ENCODE data around the gene JUP. TPM values are rescaled to one million over a fixed set of nuclear protein-coding genes. Genes with fewer than 3 reads are reported as not detected.
A peak's percentile ranks its signal among the peaks of the same experiment; 100 is the strongest.

JUP gene
- total and polyA plus RNA-seq, 10 of the 15 experiments (the other 5 are each of a cell fraction or from before 2014, with no cell fraction given) = 1.5 to 36.3 (median 11.6) TPM

- POLR2A ChIA-PET = interaction anchor here (0.6 kb wide), 1 partner anchor 138 kb away, joined by 3 read pairs; no protein-coding TSS in a partner anchor
- no peak overlapping the region for H3K4me2 ChIP-seq (ENCODE audit: control insufficient read depth, insufficient read depth)
- H3K9ac ChIP-seq (ENCODE audit: control insufficient read depth, insufficient read depth, low read length) = no peak overlapping the region
- ATAC-seq = no peak
- in situ Hi-C loops (cut with MboI) = no loop called here
- H3K9me3 ChIP-seq (replicated peaks; ENCODE audit: control insufficient read depth, insufficient read depth, low read length) = no peaks in the 10 kb centered on the region
- SMC1A ChIA-PET (ENCODE audit: uncharacterized antibody, unreplicated experiment) = no interaction called here
- RAD21 ChIA-PET (ENCODE audit: unreplicated experiment) = no interaction called here
- H4K20me1 ChIP-seq (ENCODE audit: control insufficient read depth, insufficient read depth) = no peaks in the 10 kb centered on the region
- no peaks in the 10 kb centered on the region for H3K27me3 ChIP-seq (replicated peaks in 1 of 2; ENCODE audit: control insufficient read depth in 2 of 2, insufficient read depth in 2 of 2, low read length in 1 of 2)
- no peaks in the 10 kb centered on the region for H3K79me2 ChIP-seq (ENCODE audit: control insufficient read depth, insufficient read depth, low read length)
- no peak for TF ChIP-seq TBL1XR1 (IDR thresholded peaks at IDR 0.05; ENCODE audit: low read depth, low read length)
- BruUV-seq (replicated peaks) = no TSS peak
- intact Hi-C loops (cut with micrococcal nuclease; ENCODE audit: unreplicated experiment) = no loop called here
- DNase-seq (ENCODE audit: low read depth, low spot score) = no peak
- 32% methylated on average over 21 of the region's 22 CpGs for WGBS (ENCODE audit: insufficient coverage, insufficient replicate concordance, low lambda C conversion rate, missing lambda C conversion rate)
- H3K4me1 ChIP-seq (ENCODE audit: control insufficient read depth, insufficient read depth, low read length) = no peaks in the 10 kb centered on the region
- no peak for FAIRE-seq
- H3K36me3 ChIP-seq (ENCODE audit: control insufficient read depth in 2 of 2, insufficient read depth in 2 of 2, low read length in 1 of 2) = no peaks in the 10 kb centered on the region
- CTCF ChIA-PET = no interaction called here
- H3K27ac ChIP-seq (ENCODE audit: control insufficient read depth, insufficient read depth) = no peak overlapping the region
- H3K4me3 ChIP-seq = no peak overlapping the region
- no peak overlapping the region for H2AFZ ChIP-seq (ENCODE audit: control insufficient read depth, low read depth, low read length)
Measured at GRCh38 chr17:41792845-41793783, 6.6 kb upstream of the JUP start.

- no peak overlapping the region for H3K9ac ChIP-seq (ENCODE audit: control insufficient read depth, insufficient read depth, low read length)
- intact Hi-C loops (cut with micrococcal nuclease; ENCODE audit: unreplicated experiment) = no loop called here
- TF ChIP-seq SKIL (IDR thresholded peaks at IDR 0.05; ENCODE audit: low read depth, poor library complexity, severe bottlenecking) = peak; percentile 14
- TF ChIP-seq POLR2A (IDR thresholded peaks at IDR 0.05; ENCODE audit: low read depth, low read length) = no peak
- TF ChIP-seq ZBED1 (IDR thresholded peaks at IDR 0.05; ENCODE audit: borderline replicate concordance) = no peak
- TF ChIP-seq ZBTB4 (CRISPR knock-in tag; IDR thresholded peaks at IDR 0.05) = no peak
- no peak for TF ChIP-seq WRNIP1 (IDR thresholded peaks at IDR 0.05; ENCODE audit: borderline replicate concordance, low read depth, low read length)
Measured at GRCh38 chr17:41787021-41787418, 509 bp upstream of the JUP start.

More at GRCh38 chr17:41787021-41787418, 509 bp upstream of the JUP start:
- Histone ChIP-seq H4K20me1 (ENCODE audit: control insufficient read depth, insufficient read depth) (no peaks in the 10 kb centered on the region), H3K27ac (ENCODE audit: control insufficient read depth, insufficient read depth) (no peak overlapping the region), H3K4me3 (no peak overlapping the region), H3K27me3 (replicated peaks in 1 of 2; ENCODE audit: control insufficient read depth in 2 of 2, insufficient read depth in 2 of 2, low read length in 1 of 2) (peaks cover 0 to 6% of the 10 kb centered on the region in 2 experiments; a peak in 1 of 4 replicates), H3K9me3 (replicated peaks; ENCODE audit: control insufficient read depth, insufficient read depth, low read length) (no peaks in the 10 kb centered on the region; the same call in 2 of the 3 replicates), H3K4me2 (ENCODE audit: control insufficient read depth, insufficient read depth) (0 out of 2 replicates have a peak overlapping the region, but pooled peaks have one; percentile 71), H2AFZ (ENCODE audit: control insufficient read depth, low read depth, low read length) (no peak overlapping the region), H3K4me1 (ENCODE audit: control insufficient read depth, insufficient read depth, low read length) (peaks cover 13% of the 10 kb centered on the region), H3K36me3 (ENCODE audit: control insufficient read depth in 2 of 2, insufficient read depth in 2 of 2, low read length in 1 of 2) (no peaks in the 10 kb centered on the region), H3K79me2 (ENCODE audit: control insufficient read depth, insufficient read depth, low read length) (no peaks in the 10 kb centered on the region)
- in situ Hi-C loops (cut with MboI) = no loop called here
- SMC1A ChIA-PET (ENCODE audit: uncharacterized antibody, unreplicated experiment) = interaction anchor here (1.0 to 2.0 kb wide), 5 partner anchors 9 to 50 kb away, joined by 3 to 8 read pairs (median 3); no protein-coding TSS in a partner anchor
- DNase-seq (ENCODE audit: low read depth, low spot score) = no peak
- CTCF ChIA-PET = interaction anchor here (0.6 to 4.1 kb wide), 10 partner anchors 9 to 56 kb away, joined by 3 to 25 read pairs (median 5); no protein-coding TSS in a partner anchor
- WGBS (ENCODE audit: insufficient coverage, insufficient replicate concordance, low lambda C conversion rate, missing lambda C conversion rate) = 76% methylated on average over 4 of the region's 4 CpGs
- RAD21 ChIA-PET (ENCODE audit: unreplicated experiment) = interaction anchor here (0.7 to 1.6 kb wide), 6 partner anchors 13 to 49 kb away, joined by 3 to 6 read pairs (median 4); no protein-coding TSS in a partner anchor
- FAIRE-seq = no peak
- POLR2A ChIA-PET = interaction anchor here (0.6 to 1.5 kb wide), 7 partner anchors 13 to 132 kb away, joined by 3 to 6 read pairs (median 3); partner anchors contain the start of gene ACLY
- BruUV-seq (replicated peaks) = no TSS peak
- ATAC-seq = no peak

Measured in GM12878 (cell line).